Neuronal stem cell (in vitro differentiated cells): ENCODE measurements around the gene CXXC5. TPM values are rescaled to one million over a fixed set of nuclear protein-coding genes. Genes with fewer than 3 reads are reported as not detected.
A peak's percentile ranks its signal among the peaks of the same experiment; 100 is the strongest.
"Not testable (repeated sequence)": the region's sequence is repeated elsewhere in the genome, so short reads cannot be mapped to it uniquely, and the experiment has no call there.

Experiments
- DNase-seq: peaks from one replicate; pipeline ENCODE4 v3.0.0-alpha.2; 2013; ENCODE audit warnings: low spot score
- H2AFZ ChIP-seq: one replicate; pipeline ENCODE4 v1.6.1; 2013; ENCODE audit warnings: mild to moderate bottlenecking, low read length, inconsistent platforms
- H2AK5ac ChIP-seq: 2 replicates; pipeline ENCODE4 v1.6.1; 2013; ENCODE audit warnings: low read depth, mild to moderate bottlenecking, inconsistent platforms, low read length, moderate library complexity, mixed read lengths
- H2BK120ac ChIP-seq: 2 replicates; pipeline ENCODE4 v1.6.1; 2013; ENCODE audit warnings: low read depth, mild to moderate bottlenecking, inconsistent platforms, low read length, moderate library complexity, mixed read lengths
- H2BK12ac ChIP-seq: one replicate; pipeline ENCODE4 v1.6.1; 2013; ENCODE audit warnings: low read length, inconsistent platforms
- H2BK15ac ChIP-seq: 2 replicates; pipeline ENCODE4 v1.6.1; 2013; ENCODE audit warnings: mild to moderate bottlenecking, low read length, inconsistent platforms, mixed read lengths
- H2BK5ac ChIP-seq: one replicate; pipeline ENCODE4 v1.6.1; 2013; ENCODE audit warnings: inconsistent platforms, mild to moderate bottlenecking, low read length, moderate library complexity
- H3K14ac ChIP-seq: one replicate; pipeline ENCODE4 v1.6.1; 2013; ENCODE audit warnings: low read length, inconsistent platforms
- H3K18ac ChIP-seq: 2 replicates; pipeline ENCODE4 v1.6.1; 2013; ENCODE audit warnings: low read length, inconsistent platforms
- H3K23ac ChIP-seq: 2 replicates; pipeline ENCODE4 v1.6.1; 2013; ENCODE audit warnings: low read depth, mild to moderate bottlenecking, mixed read lengths, low read length, inconsistent platforms; ENCODE audit not compliant: poor library complexity
- H3K27ac ChIP-seq: replicated peaks from 3 replicates; pipeline ENCODE4 v1.5.1; 2013; ENCODE audit warnings: low read length, inconsistent platforms
- H3K27me3 ChIP-seq, 3 experiments: 2 replicates each; pipeline ENCODE4 v1.6.1; 2013; ENCODE audit warnings: low read length in 3 of 3, mild to moderate bottlenecking in 2 of 3, inconsistent platforms in 1 of 3, low read depth in 1 of 3, mixed read lengths in 1 of 3, moderate library complexity in 1 of 3; ENCODE audit not compliant: control insufficient read depth in 3 of 3, insufficient read depth in 3 of 3
- H3K36me3 ChIP-seq, 2 donors: replicated peaks in 1 of 2; 2 replicates each; pipeline ENCODE4 v1.6.1; 2013; ENCODE audit warnings: low read length in 2 of 2; ENCODE audit not compliant: control insufficient read depth in 2 of 2, insufficient read depth in 2 of 2
- H3K4ac ChIP-seq: 2 replicates; pipeline ENCODE4 v1.6.1; 2013; ENCODE audit warnings: inconsistent platforms, mild to moderate bottlenecking, low read length, moderate library complexity
- H3K4me1 ChIP-seq, 2 donors: 1 replicate in 1 of 2; 2 replicates in 1 of 2; pipeline ENCODE4 v1.6.1; 2013; ENCODE audit warnings: low read length in 2 of 2, low read depth in 1 of 2; ENCODE audit not compliant: control insufficient read depth in 2 of 2, insufficient read depth in 1 of 2
- H3K4me2 ChIP-seq: one replicate; pipeline ENCODE4 v1.6.1; 2013; ENCODE audit warnings: mild to moderate bottlenecking, low read length, inconsistent platforms; ENCODE audit not compliant: insufficient read depth, poor library complexity, severe bottlenecking
- H3K4me3 ChIP-seq, 2 donors: 2 replicates each; pipeline ENCODE4 v1.5.1; 2013; ENCODE audit warnings: low read length in 2 of 2, mild to moderate bottlenecking in 2 of 2, inconsistent platforms in 1 of 2, moderate library complexity in 1 of 2
- H3K79me1 ChIP-seq: one replicate; pipeline ENCODE4 v1.6.1; 2013; ENCODE audit warnings: low read depth, mild to moderate bottlenecking, inconsistent platforms, low read length, moderate library complexity
- H3K9ac ChIP-seq: one replicate; pipeline ENCODE4 v1.6.1; 2013; ENCODE audit warnings: mild to moderate bottlenecking, low read depth, low read length, inconsistent platforms; ENCODE audit not compliant: poor library complexity
- H3K9me3 ChIP-seq, 2 donors: replicated peaks in 1 of 2; 2 replicates each; pipeline versions ENCODE3 to v1.6.1; 2013; ENCODE audit warnings: low read length in 2 of 2, mild to moderate bottlenecking in 2 of 2, inconsistent platforms in 1 of 2, low read depth in 1 of 2, mixed read lengths in 1 of 2, moderate library complexity in 1 of 2; ENCODE audit not compliant: control insufficient read depth in 2 of 2, insufficient read depth in 1 of 2
- H4K8ac ChIP-seq: one replicate; pipeline ENCODE4 v1.6.1; 2013; ENCODE audit warnings: low read depth, mild to moderate bottlenecking, inconsistent platforms, low read length, moderate library complexity
- H4K91ac ChIP-seq: one replicate; pipeline ENCODE4 v1.6.1; 2013; ENCODE audit warnings: low read length, low read depth, mild to moderate bottlenecking, inconsistent platforms; ENCODE audit not compliant: poor library complexity
- WGBS, 2 donors: extraction: QIAGEN DNeasy Blood & Tissue Kit; methylation state at CpG; one replicate each; pipeline ENCODE4 v1.1.7; 2013; ENCODE audit warnings: missing lambda C conversion rate in 2 of 2, mixed read lengths in 1 of 2; ENCODE audit not compliant: insufficient read length in 2 of 2, insufficient replicate concordance in 1 of 2; ENCODE audit errors: extremely low coverage in 2 of 2; 5-methylcytosine and 5-hydroxymethylcytosine counted together
- polyA plus RNA-seq, 2 experiments: library from polyadenylated mRNA; stranded (reverse); fragments of 200-250 nt; gene quantifications; one replicate each; pipeline ENCODE4 v1.2.3, GENCODE V29; 2013

Gene CXXC5
- 30.9 TPM for polyA plus RNA-seq (2013, experiment 1 of 2)
- polyA plus RNA-seq (2013, experiment 2 of 2), result 32.1 TPM

DNA sequence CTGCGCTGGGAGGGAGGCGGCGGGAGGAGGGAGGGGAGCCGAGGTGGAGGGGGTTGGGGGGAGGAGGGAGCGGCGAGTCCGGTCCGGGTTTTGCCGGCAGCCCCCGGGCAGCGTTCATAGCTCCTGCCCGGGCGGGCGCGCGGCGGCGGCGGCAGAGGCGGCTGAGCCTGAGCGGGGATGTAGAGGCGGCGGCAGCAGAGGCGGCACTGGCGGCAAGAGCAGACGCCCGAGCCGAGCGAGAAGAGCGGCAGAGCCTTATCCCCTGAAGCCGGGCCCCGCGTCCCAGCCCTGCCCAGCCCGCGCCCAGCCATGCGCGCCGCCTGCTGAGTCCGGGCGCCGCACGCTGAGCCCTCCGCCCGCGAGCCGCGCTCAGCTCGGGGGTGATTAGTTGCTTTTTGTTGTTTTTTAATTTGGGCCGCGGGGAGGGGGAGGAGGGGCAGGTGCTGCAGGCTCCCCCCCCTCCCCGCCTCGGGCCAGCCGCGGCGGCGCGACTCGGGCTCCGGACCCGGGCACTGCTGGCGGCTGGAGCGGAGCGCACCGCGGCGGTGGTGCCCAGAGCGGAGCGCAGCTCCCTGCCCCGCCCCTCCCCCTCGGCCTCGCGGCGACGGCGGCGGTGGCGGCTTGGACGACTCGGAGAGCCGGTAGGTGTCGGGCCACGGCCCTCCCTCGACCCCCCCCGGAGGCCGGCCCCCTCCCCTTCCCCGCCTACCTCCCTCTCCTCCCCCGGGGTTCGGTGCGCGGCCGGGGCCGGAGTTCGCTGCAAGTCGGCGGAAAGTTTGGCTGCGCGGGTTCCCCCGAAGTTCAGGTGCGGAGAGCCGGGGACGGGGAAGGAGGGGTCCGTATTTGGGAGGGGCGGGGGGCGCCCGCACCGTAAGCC, at the start of gene CXXC5:
CXXC5 (plus strand) TSS at position 145 of the 877 bp plus-strand sequence. CDS start 32,175 bp downstream, outside the sequence.
- H4K91ac ChIP-seq, result no peak within 1 kb of the TSS
- H2BK120ac ChIP-seq, result no peak within 1 kb of the TSS
- H2AK5ac ChIP-seq, result peak within 1 kb of the TSS; percentile 49
- peaks cover 24 to 41% of the 10 kb centered on the region in 2 donors for H3K4me1 ChIP-seq
- peak within 1 kb of the TSS; percentile 52 for H3K23ac ChIP-seq
- no peaks in the 10 kb centered on the region for H3K9me3 ChIP-seq
- no peaks in the 10 kb centered on the region for H3K36me3 ChIP-seq
- peak within 1 kb of the TSS; percentile 96 for H3K18ac ChIP-seq
- H3K4me2 ChIP-seq, result peak within 1 kb of the TSS; percentile 99
- peak within 1 kb of the TSS; percentile 39 for H3K14ac ChIP-seq
- peak within 1 kb of the TSS; percentile 66 for H2BK5ac ChIP-seq
- no peak within 1 kb of the TSS for H3K4ac ChIP-seq
- no peak within 1 kb of the TSS for H2BK12ac ChIP-seq
- H2AFZ ChIP-seq, result peak within 1 kb of the TSS; percentile 83
- H3K27me3 ChIP-seq, result peaks cover 0 to 23% (median 0%) of the 10 kb centered on the region in 3 experiments
- H3K9ac ChIP-seq, result peak within 1 kb of the TSS; percentile 90
- H3K27ac ChIP-seq, result peak within 1 kb of the TSS; percentile 87
- no peak within 1 kb of the TSS for H4K8ac ChIP-seq
- peaks cover 8% of the 10 kb centered on the region for H3K79me1 ChIP-seq
- H2BK15ac ChIP-seq, result peak within 1 kb of the TSS; percentile 6
- DNase-seq, result peak; percentile 89
- WGBS, 2 donors, result no CpG with 5 or more reads among the region's 106 CpGs
- peak within 1 kb of the TSS; percentile 88 to 90 for H3K4me3 ChIP-seq

DNA sequence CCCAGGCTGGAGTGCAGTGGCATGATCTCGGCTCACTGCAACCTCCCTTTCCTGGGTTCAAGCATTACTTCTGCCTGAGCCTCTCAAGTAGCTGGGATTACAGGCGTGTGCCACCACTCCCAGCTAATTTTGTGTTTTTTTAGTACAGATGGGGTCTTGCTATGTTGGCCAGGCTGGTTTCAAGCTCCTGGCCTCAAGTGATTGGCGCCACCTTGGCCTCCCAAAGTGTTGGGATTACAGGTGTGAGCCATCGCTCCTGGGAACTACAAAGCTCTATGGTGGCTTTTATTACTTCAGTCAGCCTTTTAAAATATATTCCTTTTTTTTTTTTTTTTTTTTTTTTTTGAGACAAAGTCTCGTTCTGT, 49.6 kb upstream of the CXXC5 start:
- H2BK120ac ChIP-seq, H3K9me3 ChIP-seq, H3K14ac ChIP-seq, H4K91ac ChIP-seq, H3K9ac ChIP-seq, DNase-seq, H3K4me2 ChIP-seq, H3K27me3 ChIP-seq, H2BK5ac ChIP-seq, H3K18ac ChIP-seq, H3K27ac ChIP-seq, H3K4me3 ChIP-seq, H2AK5ac ChIP-seq, H2BK15ac ChIP-seq, H2AFZ ChIP-seq, H3K23ac ChIP-seq, H4K8ac ChIP-seq, H2BK12ac ChIP-seq, H3K4me1 ChIP-seq, H3K79me1 ChIP-seq, H3K4ac ChIP-seq: not testable (repeated sequence)
- no CpG with 5 or more reads among the region's 5 CpGs for WGBS, 2 donors
- H3K36me3 ChIP-seq, result peaks cover 8 to 62% of the 10 kb centered on the region in 2 donors

DNA sequence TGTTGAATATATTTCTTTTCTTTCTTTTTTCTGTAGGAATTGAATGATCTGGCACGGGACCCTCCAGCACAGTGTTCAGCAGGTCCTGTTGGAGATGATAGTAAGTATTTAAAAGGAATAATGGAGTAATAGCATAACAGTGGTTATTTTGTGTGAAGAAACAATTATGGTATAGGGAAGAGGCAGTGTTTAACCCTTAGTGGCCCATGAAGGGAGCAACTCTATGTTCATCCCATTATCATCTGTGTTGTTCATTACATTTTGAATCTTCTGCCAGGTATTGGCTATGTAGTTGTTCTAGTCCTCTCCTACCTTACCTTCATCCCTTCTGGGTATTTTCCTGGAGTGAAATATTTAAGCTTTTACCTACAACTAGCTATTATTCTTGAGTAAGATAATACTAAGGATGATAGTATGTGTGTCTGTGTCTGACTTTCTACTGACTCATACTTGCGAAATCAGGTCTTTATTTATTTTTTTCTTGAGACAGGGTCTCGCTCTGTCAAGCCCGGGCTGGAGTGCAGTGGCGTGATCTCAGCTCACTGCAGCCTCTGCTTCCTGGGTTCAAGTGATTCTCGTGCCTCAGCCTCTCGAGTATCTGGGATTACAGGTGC, 47.7 kb upstream of the CXXC5 start:
- no peak overlapping the region for H3K27ac ChIP-seq
- no peak overlapping the region for H2BK12ac ChIP-seq
- no peak overlapping the region for H3K9ac ChIP-seq
- H2BK5ac ChIP-seq, result no peak overlapping the region
- H2BK120ac ChIP-seq, result no peak overlapping the region
- H3K9me3 ChIP-seq, result no peaks in the 10 kb centered on the region
- H3K18ac ChIP-seq, result no peak overlapping the region
- no CpG with 5 or more reads among the region's 7 CpGs for WGBS, 2 donors
- H3K36me3 ChIP-seq, result peaks cover 10 to 67% of the 10 kb centered on the region in 2 donors
- no peak overlapping the region for H2AFZ ChIP-seq
- no peak overlapping the region for H4K91ac ChIP-seq
- peaks cover 6% of the 10 kb centered on the region for H3K79me1 ChIP-seq
- no peak overlapping the region for H3K4ac ChIP-seq
- H2AK5ac ChIP-seq, result no peak overlapping the region
- no peak overlapping the region for H4K8ac ChIP-seq
- H3K23ac ChIP-seq, result no peak overlapping the region
- no peak overlapping the region for H3K4me3 ChIP-seq
- H3K4me1 ChIP-seq, result no peaks in the 10 kb centered on the region
- H3K4me2 ChIP-seq, result no peak overlapping the region
- no peak overlapping the region for H2BK15ac ChIP-seq
- no peak overlapping the region for H3K14ac ChIP-seq
- H3K27me3 ChIP-seq, result no peaks in the 10 kb centered on the region
- DNase-seq, result no peak

DNA sequence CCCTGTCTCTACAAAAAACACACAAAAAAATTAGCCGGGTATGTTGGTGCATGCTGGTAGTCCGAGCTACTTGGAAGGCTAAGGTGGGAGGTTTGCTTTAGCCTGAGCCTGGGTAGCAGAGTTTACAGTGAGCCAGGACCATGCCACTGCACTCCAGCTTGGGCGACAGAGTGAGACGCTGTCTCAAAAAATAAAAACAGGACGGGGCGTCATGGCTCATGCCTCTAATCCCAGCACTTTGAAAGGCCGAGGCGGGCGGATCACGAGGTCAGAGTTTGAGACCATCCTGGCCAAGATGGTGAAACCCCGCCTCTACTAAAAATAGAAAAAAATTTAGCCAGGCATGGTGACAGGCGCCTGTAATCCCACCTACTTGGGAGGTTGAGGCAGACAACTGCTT, 46.7 kb upstream of the CXXC5 start:
- no peak overlapping the region for H3K9ac ChIP-seq
- no peak overlapping the region for H4K8ac ChIP-seq
- DNase-seq, result no peak
- H3K23ac ChIP-seq, result no peak overlapping the region
- no peak overlapping the region for H2AK5ac ChIP-seq
- H2BK12ac ChIP-seq, result no peak overlapping the region
- no peak overlapping the region for H3K4me3 ChIP-seq
- H3K14ac ChIP-seq, result no peak overlapping the region
- no peaks in the 10 kb centered on the region for H3K27me3 ChIP-seq
- H3K4me2 ChIP-seq, result no peak overlapping the region
- no peak overlapping the region for H2BK15ac ChIP-seq
- WGBS, 2 donors, result no CpG with 5 or more reads among the region's 12 CpGs
- no peaks in the 10 kb centered on the region for H3K9me3 ChIP-seq
- H3K4me1 ChIP-seq, result no peaks in the 10 kb centered on the region
- no peak overlapping the region for H2BK120ac ChIP-seq
- H2BK5ac ChIP-seq, result no peak overlapping the region
- peaks cover 10 to 75% of the 10 kb centered on the region in 2 donors for H3K36me3 ChIP-seq
- H2AFZ ChIP-seq, result no peak overlapping the region
- no peak overlapping the region for H4K91ac ChIP-seq
- H3K27ac ChIP-seq, result no peak overlapping the region
- no peak overlapping the region for H3K4ac ChIP-seq
- peaks cover 5% of the 10 kb centered on the region for H3K79me1 ChIP-seq
- no peak overlapping the region for H3K18ac ChIP-seq
